EL (cell line): ENCODE data around the gene RHOV.
"Not testable (repeated sequence)": the region's sequence is repeated elsewhere in the genome, so short reads cannot be mapped to it uniquely, and the experiment has no call there.

Experiments used
- DNase-seq: peaks from one replicate; pipeline ENCODE4 v3.0.0-alpha.2; 2016

The RHOV gene

GRCh38 chr15:40871749-40872617 is 2.1 kb downstream of the RHOV start:
- DNase-seq = no peak

GRCh38 chr15:40870716-40871115 is 3.3 kb downstream of the RHOV start:
- DNase-seq = no peak

DNA sequence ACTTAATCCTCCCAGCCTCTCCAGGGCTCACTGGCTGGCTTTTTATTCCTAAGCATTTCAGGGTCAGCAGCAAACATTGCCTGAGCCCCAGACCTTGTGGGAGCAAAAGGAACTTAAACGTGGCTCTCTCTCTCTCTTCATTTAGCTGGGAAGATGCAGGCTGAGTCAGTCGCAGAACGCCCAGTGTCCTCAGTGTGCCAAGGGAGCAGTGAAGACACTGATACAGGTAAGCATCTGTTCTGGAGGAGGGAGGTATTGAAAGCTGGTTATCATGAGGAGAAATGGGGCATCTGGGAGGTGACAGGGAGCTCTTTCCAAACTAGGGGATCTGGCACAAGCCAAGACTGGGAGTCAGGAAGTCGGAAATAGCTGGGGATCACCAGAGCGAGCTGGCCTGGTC is 4.3 kb downstream of the RHOV start:
- no peak for DNase-seq

- DNase-seq = no peak
These were observed 6.8 kb downstream of the RHOV start for GRCh38 chr15:40867199-40867598.

GRCh38 chr15:40863660-40864270 is 10.3 kb downstream of the RHOV start:
- DNase-seq = no peak

DNA sequence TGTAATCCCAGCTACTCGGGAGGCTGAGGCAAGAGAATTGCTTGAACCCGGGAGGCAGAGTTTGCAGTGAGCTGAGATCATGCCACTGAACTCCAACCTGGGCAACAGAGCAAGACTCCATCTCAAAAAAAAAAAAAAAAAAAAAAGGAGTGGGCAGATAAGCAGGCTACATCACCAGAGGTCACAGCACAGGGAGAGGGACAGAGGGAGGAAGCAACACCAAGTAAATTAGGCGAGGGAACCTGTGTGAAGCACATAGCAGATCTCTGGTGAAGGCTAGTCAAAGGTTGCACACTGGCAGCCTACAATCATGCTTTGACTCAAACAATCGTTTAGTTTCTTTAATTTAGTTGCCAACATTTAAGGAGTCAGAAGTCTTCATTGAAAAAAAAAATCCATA is 12.9 kb downstream of the RHOV start:
- not testable (repeated sequence) for DNase-seq

GRCh38 chr15:40859206-40859851 is 14.7 kb downstream of the RHOV start:
- DNase-seq = peak; percentile 76

GRCh38 chr15:40858706-40859105 is 15.3 kb downstream of the RHOV start:
- no peak for DNase-seq

DNA sequence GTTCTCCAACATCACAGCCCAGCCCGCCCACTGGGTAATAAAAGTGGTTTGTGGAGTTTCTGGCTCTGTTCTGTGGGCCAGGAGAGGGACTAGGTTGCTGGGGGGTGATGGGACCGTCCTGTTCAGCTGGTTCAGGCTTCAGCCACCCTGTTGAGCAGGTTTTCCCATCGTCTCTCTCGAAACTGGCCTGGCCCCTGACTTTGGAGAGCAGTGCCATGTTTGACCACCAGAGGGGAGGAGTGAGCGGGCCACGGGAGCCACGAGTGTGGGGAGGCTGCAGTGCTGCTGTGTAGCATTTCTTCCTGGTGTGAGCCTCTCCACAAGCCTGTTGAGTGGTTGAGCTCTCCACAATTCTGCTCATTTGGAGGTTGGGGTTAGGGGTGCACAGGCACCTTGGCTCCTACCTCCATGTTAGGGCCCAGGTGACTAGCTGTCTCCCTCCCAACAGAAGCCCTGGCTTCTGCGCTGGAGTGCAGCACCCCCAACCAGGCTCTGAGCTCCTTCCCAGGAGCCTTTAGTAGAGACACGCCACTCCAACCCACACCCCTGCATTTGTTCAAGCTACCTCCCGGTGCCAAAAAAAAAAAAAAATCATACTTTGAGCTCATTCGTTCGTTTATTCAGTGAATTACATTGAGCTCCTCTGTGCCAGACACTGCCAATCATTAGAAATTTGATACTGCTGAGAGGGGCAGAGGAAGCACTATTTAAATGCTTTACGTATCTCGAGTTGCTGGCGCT is 16.3 kb downstream of the RHOV start:
- peak; percentile 72 for DNase-seq

DNA sequence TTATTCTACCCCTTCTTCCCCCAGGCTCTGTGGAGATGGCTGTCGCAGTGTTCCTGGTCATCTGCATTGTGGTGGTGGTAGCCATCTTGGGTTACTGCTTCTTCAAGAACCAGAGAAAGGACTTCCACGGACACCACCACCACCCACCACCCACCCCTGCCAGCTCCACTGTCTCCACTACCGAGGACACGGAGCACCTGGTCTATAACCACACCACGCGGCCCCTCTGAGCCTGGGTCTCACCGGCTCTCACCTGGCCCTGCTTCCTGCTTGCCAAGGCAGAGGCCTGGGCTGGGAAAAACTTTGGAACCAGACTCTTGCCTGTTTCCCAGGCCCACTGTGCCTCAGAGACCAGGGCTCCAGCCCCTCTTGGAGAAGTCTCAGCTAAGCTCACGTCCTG is 17.3 kb downstream of the RHOV start:
- no peak for DNase-seq

- no peak for DNase-seq
These were observed 18.3 kb downstream of the RHOV start for GRCh38 chr15:40855706-40856234.

GRCh38 chr15:40854161-40854560 is 19.9 kb downstream of the RHOV start:
- no peak for DNase-seq

- no peak for DNase-seq
These were observed 20.7 kb downstream of the RHOV start for GRCh38 chr15:40853241-40853890.

- no peak for DNase-seq
These were observed 21.5 kb downstream of the RHOV start for GRCh38 chr15:40852529-40852928.

DNA sequence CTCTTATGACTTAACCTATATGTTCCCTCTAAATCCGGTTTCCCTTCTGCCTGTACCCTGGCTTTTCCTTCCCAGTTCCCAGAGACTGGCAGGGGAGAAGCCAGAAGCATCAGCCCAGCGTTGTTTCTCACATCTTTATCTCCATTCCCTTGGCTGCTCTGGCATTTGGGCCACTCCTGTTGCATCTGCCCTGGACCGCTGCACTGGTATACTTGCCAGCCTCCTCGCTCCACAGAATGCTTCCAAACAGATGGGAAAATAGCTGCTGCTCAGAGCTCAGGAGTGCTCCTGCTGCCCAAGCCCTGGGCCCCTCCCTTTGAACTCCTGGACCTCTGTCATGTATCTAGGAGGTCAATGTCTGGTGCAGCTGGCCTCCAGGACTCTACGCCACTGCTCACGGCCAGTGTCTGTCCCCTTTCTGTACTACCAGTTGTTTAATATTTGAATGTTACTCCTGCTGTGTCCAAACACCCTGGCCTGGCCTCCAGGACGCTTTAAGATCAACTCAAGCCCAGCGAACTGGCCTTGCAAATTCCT is 23.4 kb downstream of the RHOV start:
- DNase-seq = no peak

GRCh38 chr15:40847223-40847961 is 26.6 kb downstream of the RHOV start:
- DNase-seq = peak; percentile 58

DNA sequence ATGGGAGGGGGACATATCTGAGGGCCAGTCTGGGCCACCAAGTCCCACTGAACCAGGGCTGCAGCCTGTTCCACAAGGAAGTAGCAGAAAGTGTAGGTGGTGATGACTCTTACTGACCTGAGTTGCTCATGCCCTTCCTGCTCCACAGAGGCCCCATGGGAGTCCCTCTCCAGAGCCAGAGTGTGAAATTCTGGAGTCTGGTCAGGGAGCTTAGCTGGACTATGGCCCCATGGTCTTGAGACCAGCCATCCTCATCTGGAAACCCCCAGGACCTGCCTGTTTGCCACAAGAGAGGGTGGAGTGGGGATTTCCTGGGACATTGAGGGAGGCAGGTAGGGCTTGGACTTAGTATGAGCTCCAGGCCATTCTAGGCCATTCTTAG is 27.2 kb downstream of the RHOV start:
- DNase-seq = no peak

DNA sequence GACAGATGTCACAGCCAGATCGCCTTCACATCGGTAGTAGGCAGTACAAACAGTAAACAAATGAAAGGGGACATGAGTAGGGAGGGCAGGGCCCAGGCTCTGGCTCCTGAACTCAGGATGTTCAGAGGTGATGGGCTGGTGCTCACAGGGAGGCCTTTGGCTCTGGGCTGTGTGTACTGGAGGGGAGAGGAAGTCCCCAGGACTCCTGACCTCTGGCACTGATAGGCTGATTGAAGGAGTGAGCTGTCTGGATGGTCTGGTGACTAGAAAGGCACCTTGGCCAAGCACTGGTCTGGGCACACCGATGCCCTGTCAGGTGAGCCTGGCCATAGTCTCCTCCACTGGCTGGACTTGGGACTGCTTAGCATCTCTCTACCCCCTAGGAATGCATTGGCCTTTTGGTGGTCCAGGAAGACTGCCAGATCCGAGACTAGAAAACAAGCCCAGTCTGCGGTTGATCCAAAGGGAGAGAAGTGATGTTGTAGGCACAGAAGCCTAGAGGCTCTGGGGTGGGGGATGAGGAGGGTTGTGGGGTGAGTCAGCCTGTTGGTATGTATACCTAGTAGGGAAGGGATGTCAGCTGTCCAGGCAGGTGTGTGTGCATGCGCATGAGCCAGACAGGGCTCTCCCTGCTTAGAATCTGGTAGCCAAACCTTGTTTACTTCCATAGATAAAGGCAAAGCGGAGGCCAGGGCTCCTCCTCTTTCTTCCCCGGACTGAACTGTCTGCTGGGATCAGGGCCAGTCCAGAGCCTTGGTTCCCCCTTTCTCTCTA is 28.3 kb downstream of the RHOV start:
- DNase-seq = no peak

DNA sequence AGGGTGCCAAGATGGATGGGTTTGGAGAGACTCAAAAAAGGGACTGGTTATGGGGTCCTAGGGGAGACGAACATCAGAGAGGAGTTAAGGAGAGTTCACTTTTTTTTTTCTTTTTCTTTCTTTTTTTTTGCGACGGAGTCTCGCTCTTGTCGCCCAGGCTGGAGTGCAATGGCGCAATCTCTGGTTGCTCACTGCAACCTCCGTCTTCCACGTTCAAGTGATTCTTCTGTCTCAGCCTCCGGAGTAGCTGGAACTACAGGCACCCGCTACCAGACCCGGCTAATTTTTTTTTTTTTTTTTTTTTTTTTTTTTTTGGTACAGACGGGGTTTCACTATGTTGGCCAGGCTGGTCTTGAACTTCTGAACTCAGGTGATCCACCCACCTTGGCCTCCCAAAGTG is 29.0 kb downstream of the RHOV start:
- DNase-seq = no peak

GRCh38 chr15:40844696-40845030 is 29.4 kb downstream of the RHOV start:
- peak; percentile 30 for DNase-seq
